Right hindlimb (tissue), 1 donor: ENCODE data around the gene MAP3K15.
A peak's percentile ranks its signal among the peaks of the same experiment; 100 is the strongest.

Experiments used
- DNase-seq: peaks from one replicate; pipeline ENCODE4 v3.0.0-alpha.2; 2018

The MAP3K15 gene

DNA sequence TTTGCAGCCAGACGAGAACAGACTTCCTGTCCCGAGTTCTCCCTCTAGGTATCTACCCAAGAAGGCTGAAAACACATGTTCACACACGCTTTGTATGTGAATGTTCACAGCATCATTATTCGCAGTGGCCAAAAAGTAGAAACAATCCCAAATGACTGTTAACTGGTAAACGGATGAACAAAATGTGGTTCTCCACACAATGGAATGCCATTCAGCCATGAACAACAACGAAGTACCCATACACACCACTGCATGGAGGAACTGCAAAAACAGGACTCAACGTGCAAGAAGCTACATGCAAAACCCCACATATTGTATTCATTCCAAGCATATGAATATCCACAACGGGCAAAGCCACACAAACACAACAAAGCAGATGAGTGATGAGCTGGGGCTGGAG is 126.6 kb downstream of the MAP3K15 start:
- DNase-seq, result no peak

DNA sequence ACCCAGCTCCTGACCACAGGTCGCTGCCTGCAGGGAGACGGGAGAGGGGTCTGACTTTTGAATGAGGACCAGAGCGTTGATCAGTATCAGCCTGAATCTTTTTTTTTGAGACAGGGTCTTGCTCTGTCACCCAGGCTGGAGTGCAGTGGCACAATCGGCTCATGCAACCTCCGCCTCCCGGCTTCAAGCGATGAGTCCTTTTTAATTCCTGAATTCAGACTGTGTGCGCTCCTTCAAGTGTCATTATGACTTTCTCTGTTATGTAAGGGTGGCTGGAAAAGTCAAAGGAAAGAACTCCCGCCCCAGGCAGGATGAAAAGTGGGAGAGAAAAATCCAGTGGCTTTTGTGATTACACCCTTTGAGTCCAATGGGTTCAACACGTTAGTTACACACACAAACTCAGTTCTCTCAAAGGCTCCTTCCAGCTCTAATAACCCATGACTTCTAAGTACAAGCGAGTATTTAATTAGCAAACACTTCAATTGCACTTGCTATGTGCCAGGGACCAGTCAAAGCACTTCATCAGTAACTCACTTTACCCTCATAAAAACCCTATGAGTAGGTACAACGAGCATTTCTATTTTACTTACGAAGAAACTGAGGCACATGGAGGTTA is 127.1 kb downstream of the MAP3K15 start:
- DNase-seq, result no peak

DNA sequence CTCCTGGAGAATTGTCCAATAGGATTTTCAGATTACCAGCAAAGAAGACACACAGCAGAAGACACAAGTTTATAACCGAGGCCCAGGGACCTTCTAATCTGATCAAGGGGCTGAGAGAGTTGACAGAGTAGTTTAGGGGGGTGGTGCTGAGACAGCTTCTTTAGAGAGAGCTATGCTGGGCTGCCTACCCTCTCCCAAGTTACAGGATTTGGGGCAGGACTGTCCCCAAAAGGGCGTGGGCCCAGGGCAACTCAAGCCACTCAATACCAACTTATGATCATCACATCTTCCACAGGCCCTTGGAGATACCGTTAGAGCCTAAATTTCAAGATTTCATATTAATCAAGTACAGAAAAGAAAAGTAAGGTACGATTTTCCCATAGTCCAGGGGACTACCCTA is 128.6 kb downstream of the MAP3K15 start:
- DNase-seq, result no peak

DNA sequence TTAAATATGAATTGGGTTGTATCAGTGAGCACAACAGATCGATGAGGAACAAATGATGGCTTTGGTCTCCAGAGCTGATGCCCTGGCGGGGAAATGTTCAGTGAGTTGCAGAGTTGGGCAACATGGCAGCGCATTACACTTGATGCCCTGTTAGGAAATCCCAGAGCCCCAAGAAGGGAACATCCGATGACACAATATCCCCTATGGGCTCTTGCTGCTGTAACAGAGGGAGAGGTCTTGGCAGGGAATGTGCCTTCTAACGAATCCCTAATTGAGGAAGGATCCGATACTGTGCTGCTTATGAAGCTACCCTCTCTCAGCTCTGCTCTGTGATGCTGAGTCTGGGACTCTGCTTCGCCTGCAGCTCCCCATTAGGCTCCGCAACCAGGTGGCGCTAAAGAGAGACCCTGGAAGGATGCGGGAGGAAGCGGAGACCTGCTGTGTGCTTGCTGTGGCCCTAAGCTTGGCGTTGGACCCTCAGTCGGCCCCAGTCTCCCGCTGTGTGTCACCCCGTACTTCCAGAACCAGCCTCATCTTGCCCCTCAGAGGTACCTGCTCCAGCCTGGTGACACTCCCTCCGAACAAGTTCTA is 132.7 kb downstream of the MAP3K15 start:
- peak; percentile 34 for DNase-seq

DNA sequence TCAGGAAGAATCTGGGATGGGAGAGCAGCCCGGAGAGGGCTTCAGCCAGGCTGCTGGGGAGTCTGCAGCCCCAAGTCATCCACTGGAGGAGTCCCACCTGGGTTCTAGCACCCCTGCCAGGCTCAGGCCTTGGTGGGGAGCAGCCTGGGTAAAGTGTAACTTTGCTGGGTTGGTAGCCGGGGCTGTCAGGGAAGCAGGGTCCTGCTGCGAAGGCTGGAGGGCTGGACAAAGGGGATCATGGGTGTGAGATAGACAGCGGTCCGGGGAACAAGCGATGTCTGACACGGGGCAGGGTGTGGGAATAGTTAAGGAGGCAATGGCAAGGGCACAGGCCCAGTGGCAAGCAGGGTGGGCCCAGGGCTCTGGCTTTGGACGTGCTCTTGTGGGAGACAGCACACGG is 134.0 kb downstream of the MAP3K15 start:
- no peak for DNase-seq

DNA sequence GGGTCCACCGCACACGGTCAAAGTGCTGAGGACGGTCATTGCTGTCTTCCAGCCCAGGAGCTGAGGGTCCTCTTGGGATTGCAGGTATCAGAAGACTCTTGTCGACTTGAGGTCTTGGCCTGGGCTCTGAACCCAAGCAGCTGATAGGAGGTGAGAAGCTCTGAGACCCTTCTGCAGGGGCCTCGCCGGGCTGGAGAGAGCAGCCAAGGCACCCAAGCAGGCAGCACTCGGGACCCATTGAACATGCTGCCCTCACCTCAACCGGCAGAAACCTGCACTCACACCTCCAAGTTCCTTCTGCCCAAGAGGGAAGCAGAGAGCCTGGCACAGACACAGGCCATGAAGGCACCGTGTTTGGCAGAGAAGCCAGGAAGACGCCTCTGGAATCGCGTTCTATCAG is 137.5 kb downstream of the MAP3K15 start:
- DNase-seq, result no peak

DNA sequence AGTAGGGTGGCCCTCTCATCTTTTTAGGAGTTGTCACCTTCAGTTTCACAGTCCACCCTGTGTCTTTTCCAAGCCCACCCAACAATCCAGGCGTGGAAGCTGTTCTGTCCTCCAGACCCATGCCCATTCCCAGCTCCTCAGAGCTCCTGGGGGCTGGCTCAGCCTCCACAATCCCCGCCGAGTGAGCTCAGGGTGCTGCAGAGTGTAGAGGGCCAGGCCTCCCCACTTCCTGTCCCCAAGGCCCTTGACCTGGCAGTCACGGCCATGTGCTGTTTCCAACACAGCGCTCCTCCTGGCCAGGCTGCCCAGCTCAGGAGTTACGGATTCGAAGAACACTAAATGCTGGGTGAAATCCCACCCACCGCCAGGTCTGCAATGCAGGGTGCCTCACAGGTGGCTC is 139.8 kb downstream of the MAP3K15 start:
- no peak for DNase-seq

DNA sequence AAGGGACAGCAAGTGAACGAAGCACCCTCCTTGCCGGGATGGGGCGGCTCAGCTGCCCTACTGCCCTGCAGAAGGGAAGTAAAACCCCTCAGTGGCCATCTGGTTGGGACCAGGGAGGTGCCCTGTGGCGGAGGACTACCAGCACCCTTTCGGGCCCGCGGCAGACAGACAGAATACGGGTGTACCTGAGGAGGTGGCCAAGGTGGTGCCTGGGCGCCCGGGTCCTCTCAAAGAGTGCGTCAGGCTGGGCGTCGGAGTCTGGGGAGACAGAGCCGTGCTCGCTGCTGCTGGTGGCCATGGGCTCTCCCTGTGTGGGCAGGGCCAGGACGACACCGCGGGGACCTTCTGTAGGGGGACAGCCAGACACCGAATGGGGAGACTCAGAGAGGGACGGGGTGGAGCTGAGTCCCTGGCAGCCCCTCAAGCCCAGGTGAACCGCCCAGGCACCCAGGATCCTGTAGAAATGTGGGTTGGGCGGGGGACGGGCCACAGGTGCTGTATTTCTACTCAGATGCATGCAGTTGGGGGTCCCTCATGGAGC is 141.9 kb downstream of the MAP3K15 start:
- DNase-seq, result no peak

DNA sequence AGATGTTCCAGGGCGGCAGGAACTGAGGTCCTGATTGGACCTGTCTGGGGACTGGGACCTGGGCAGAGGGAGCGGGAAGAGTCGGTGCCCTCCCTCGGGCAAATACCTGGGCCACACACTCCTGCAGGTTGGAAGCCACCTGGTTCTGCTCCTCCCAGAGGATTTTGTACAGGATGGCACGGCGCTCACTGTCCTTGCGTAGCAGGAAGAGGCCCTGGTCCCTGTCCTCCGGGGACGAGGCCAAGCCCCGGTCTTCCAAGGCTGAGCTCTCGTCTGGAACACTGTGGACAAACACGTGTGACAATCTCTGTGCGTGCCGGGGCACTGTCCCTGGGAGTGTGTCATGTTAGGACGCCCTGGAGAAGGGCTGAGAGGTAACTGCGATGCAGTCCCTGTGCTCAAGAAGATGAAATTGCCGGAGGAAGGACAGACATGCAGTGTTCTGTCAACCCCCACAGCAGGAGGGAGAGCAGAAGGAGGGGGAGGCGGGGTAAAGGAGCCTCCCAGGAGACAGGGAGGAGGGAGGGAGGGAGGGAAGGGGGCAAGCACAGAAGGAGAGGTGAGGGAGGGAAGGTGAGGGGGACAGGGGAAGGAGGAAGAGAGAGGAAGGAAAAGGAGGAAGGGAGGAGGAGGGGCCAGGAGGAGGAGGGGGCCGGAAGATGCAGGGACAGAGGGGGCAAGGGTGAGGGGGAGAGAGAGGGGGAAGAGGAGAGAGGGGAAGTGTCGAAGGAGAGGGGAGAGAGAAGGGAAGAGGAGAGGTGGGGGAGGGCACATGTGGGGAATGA is 142.6 kb downstream of the MAP3K15 start:
- peak; percentile 30 for DNase-seq

DNA sequence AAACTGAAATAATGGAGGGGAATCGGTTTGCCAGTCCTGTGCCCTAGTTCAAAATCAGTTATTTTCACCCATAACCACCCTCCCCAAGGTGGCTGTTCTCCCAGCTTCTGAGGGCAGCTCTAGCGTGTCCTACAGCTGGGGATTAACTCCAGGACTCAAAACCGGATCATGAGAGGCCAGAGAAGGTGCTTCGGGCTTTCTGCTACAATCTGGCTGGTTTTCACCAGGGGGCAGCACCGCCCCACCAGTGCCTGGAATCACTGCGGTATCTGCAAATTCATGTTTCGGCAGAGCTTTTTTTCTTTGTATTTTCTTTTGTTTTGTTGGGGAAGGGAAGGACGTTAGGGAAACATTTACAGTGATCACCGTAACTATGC is 143.2 kb downstream of the MAP3K15 start:
- peak; percentile 83 for DNase-seq

DNA sequence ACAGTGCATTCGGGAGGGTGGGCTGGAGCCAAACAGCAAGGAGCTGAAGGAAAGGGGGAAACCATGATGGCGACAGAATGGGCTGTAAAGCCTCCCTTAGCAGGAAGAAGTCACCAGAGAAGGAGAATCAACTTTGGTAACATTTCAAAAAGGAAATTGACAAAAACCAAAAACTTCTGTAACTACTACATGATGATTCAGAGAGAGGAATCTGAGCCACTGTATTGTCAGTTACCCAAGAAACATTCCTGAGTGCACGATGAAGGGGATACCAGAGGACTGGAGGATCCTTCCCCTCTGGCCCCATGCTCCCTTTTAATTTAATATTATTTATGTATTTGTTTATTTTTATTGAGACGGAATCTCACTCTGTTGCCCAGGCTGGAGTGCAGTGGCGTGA is 145.2 kb downstream of the MAP3K15 start:
- DNase-seq, result no peak

DNA sequence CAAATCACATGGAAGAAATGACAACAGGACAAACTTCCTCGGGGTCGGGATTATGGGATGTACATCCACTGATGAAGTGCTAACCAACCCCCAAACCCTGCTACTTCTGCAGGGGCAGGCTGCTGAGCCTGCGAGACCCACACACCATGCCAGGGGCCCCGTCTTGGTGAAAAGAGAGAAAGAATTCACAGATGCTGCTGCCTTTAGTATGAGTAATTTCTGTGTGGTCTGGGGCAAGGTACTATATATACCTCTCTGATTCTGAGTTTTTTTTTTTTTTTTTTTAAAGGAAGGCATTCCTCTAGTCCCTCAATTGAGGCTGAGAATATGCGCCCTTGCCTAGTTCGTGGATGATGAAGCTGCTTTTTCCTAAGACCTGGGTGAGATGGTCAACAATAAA is 146.7 kb downstream of the MAP3K15 start:
- DNase-seq, result no peak

DNA sequence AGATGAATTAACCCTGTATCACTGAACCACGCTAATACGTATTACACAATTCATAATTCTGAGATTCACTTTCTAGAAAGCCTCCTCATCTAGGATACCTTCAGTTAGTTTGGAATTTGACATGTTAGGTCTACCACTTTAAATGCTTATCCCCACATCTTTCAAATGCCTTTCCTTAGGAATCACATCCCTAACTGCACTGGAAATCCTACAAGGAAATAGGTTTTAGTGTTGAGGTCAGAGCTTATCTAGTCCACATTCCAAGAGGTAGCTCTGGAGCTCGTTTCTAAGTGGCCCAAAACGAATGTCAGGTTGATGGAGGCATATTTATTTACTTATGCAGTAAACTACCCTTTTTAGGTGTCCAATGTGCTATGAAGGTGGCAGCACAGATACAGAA is 153.6 kb downstream of the MAP3K15 start:
- no peak for DNase-seq

DNA sequence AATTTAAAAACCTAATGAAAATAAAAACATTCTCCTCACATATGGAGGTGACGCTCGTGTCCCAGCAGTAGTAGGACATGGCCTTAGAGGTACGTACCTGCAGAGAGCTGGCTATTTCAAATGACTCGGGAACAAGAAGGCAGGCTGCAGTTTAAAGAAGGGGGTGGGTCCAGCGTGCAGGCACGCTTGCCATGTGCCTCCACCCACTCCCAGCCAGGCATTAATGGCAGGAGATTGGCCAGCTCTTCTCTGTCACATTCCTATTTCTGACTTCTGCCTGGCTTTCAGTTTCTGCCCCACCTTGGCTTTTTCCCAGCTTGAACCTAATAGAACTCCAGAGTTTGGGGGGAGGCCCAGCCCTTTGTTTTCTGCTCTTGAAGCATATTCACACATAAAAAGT is 154.4 kb downstream of the MAP3K15 start:
- DNase-seq, result no peak

DNA sequence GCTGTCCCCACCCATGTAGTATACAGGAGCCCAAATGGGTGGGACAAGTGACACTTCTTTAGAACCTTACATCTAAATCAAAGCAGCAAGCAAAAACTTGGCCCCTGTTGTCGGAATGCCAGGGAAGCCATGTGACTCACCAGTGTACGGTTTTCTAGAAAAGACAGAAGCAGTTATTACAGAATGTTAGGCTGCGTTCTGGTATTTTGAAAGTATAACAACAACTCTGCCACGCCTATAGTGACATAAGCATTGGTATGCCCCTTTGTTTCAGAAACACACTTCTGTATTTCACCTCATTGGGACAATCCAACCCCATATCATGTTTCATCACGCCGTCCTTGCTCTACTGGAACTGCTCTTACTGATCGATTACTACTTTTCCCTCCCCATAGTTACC is 156.8 kb downstream of the MAP3K15 start:
- no peak for DNase-seq

DNA sequence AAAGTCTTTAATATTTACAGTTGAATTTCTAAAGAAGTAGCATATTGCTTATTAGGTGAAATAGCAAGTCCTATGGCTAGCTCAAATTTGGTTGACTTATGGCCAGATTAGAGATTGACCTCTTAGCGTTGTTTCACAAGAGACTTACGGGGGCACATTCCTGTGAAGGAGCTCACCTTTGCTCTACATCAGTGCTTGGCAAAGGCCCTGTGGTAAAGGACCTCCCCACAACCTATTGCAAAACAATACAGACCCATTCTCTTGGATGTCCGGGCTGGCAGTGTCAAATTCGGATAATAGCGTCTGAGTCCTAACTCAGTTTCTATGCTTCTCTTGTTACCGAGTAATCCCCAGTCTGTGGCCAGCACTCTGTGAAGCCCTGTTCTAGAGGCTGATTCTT is 160.7 kb downstream of the MAP3K15 start:
- DNase-seq, result no peak

DNA sequence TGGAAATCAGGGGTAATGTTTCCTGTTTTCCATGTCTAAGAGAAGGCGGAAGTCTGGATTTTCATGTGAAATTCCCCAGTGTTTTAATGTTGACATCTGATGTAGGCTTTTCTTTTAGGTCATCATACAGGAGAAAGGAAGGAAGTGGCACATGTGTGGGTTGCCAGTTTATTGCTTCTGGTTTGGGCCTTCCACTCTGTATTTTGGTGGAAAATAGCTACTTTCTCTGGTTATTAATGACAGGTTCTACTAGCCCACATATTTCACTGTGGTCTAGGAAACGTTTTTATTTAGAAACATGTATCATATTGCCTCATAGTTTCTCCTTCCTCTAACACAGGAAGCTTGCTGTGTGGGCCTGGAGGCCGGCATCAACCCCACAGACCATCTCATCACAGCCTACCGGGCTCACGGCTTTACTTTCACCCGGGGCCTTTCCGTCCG is 164.3 kb downstream of the MAP3K15 start:
- DNase-seq, result no peak

DNA sequence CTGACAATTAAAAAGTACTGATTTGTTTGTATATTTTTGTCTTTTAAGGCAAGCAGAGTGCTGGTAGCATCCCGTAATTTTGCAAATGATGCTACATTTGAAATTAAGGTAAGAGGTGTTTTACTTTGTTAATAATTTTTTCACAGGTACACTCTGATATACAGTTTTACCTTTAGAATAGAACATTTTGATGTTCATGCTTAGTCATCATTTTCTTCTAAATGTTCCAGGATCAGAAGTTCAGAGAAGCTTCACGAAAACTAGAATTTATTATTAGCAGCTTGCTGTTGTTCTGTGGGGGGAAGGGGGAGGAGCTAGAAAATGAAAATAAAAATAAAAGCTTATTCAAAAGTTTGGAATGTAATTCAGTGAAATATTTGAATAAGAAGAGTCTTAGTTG is 166.0 kb downstream of the MAP3K15 start:
- no peak for DNase-seq

DNA sequence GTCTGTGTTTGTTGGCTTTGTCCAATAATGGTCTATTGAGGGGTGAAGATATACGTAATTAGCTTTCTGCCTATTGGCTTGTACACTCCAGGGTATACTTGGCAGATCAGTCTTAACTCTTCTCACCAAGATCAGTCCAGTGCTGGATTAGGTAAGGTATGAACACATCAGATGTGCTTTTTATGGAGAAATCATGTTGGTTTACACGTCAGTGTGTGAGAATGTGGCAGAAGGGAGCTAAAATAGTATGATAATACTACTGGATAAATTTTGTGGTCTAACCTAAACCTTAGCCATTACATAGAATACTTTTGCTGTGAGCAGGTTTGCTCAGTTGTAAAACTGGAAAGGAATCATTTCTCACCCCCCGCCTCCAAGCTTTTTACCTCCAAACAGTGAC is 167.4 kb downstream of the MAP3K15 start:
- no peak for DNase-seq

DNA sequence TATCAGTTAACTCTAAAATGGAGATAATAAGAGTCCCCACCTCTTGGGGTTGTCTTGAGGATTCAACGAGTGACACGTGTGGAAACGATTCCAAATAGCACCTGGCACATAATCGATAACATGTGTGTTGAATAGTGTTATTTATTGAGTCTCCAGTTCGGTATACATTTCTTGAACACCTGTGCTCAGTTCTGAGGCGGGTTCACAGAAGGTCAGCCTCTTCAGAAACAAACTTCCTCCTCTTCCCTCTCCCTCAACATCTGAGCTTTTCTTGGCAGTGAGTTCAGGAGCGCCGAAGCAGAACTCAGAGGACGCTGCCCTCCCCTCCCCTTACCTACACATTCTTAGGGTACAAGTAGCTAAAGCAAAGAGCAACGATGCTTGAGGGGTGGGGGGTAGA is 170.6 kb downstream of the MAP3K15 start:
- no peak for DNase-seq

DNA sequence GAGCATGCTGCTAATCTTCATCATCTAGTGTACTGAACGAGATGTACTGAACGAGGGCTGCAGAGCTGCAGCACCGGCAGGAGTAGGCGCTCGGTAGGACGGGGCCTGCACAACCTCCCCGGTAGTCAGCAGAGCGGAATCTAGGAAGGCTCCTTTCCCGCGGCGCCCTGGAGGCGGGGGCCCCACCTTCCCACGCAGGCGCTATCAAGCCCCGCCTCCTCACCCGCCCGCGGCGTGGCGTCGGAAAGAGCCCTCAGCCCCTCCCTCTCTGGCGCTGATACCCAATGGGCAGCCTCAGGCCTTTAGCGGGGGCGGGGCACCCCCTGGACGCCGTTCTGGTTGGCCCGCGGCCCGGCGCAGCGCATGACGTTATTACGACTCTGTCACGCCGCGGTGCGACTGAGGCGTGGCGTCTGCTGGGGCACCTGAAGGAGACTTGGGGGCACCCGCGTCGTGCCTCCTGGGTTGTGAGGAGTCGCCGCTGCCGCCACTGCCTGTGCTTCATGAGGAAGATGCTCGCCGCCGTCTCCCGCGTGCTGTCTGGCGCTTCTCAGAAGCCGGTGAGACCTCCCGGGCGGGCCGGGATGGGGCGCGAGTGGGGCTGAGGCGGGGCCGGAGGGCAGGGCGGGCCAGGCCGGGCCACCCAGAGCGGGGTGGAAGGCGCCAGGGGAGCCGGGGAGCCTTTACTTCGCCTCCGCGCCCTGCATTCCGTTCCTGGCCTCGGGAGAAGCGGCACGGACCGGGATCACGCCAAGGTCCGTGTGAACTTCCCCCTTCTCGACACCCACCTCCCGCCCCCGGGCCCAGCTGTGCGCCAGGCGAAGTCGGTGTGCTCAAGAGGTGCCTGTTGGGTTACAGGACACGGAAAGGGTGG is 171.5 kb downstream of the MAP3K15 start, which contains the start of gene PDHA1:
Gene PDHA1, plus strand, starts transcription at position 393 of the 874 bp plus-strand sequence. Its CDS starts 111 bp downstream, at position 504.
- peak; percentile 95 for DNase-seq

DNA sequence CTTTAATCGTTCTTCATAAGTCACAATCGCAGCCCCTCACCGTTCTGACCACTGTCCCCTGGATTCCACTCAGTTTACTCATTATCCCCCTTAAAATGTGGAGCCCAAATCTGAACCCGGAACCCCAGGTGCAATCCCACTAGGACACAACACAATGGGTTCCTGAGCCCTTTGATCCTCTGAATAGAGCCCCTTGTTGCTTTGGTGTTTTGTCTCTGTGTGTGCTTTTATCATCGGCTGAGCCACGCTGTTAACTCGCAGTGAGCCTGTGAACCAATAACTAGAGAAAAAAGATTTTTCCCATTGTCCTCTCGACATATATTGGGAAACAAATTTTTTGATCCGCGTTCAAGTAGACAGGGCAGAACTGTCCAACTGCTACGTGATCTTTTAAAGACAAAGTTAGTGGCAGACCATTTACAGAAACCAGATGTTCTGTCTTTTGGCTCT is 172.2 kb downstream of the MAP3K15 start:
- no peak for DNase-seq
